ENCODE measurements around the gene EGFL8.

The EGFL8 gene

DNA sequence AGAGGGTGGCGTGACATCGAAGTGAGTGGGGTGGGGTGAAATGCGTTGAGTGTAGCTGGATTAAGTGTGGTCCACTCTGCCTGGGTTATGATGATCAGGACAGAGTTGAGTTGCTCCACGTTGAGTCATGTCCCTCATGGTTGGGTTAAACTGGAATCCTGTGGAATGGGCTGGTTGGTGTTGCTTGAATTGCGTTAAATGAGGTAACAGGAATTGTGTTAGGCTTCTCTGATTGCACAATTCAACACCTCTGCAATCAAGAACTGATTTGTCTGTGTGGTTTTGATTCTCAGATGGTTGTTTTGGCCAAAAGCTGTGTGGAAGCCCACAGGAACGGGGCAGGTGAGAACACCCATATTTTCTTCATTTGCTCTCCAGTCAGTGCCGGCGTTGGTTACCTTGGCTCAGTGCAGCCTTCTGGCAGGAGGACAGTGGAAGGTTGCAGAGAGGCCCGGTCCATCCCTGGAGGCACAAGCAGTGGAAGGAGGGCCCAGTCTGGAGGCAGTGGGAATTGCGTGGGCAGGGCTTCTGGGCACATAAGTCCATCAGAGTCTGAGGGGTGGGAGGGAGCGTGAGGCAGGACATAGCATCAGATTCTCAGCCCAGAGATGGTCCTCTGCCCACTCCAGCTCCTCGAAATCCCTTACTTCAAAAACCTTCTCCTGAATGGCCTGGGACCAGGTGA lies 47.8 kb downstream of the EGFL8 start:
- no peak overlapping the region for H3K27ac ChIP-seq (ENCODE audit: poor library complexity, severe bottlenecking)
- H3K27me3 ChIP-seq (ENCODE audit: insufficient read depth, poor library complexity, severe bottlenecking): no peaks in the 10 kb centered on the region
- ATAC-seq (ENCODE audit: low read depth) (no peak), DNase-seq (ENCODE audit: low spot score) (no peak)
- no peaks in the 10 kb centered on the region for H3K4me1 ChIP-seq (ENCODE audit: insufficient read depth, poor library complexity, severe bottlenecking)
- TF ChIP-seq, protein P1, sequence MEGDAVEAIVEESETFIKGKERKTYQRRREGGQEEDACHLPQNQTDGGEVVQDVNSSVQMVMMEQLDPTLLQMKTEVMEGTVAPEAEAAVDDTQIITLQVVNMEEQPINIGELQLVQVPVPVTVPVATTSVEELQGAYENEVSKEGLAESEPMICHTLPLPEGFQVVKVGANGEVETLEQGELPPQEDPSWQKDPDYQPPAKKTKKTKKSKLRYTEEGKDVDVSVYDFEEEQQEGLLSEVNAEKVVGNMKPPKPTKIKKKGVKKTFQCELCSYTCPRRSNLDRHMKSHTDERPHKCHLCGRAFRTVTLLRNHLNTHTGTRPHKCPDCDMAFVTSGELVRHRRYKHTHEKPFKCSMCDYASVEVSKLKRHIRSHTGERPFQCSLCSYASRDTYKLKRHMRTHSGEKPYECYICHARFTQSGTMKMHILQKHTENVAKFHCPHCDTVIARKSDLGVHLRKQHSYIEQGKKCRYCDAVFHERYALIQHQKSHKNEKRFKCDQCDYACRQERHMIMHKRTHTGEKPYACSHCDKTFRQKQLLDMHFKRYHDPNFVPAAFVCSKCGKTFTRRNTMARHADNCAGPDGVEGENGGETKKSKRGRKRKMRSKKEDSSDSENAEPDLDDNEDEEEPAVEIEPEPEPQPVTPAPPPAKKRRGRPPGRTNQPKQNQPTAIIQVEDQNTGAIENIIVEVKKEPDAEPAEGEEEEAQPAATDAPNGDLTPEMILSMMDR (IDR thresholded peaks at IDR 0.05; ENCODE audit: poor library complexity, severe bottlenecking): no peak
- H3K4me3 ChIP-seq (ENCODE audit: severe bottlenecking): no peak overlapping the region
- H3K36me3 ChIP-seq (ENCODE audit: low read depth): no peaks in the 10 kb centered on the region
- H3K9me3 ChIP-seq (ENCODE audit: severe bottlenecking): no peaks in the 10 kb centered on the region

DNA sequence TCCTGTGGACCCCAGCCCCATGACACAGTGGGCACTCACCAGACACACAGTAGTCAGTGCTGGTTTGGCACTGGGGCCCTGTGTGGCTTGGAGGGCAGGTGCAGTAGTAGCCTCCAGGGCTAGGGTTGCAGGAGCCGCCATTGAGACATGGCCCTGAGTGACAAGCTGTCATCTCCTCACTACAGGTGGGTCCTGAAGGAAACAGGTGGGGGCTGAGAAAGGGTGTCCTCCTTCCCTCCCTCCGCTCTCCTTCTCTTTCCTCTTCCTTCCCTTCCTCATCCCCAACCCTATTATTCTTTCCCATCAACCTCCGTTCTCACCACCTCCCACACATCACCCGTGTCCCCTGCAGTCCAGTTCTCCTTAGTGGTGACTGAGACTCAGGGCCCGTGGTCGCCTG lies 49.3 kb downstream of the EGFL8 start:
- Histone ChIP-seq H3K36me3 (ENCODE audit: low read depth) (no peaks in the 10 kb centered on the region), H3K27me3 (ENCODE audit: insufficient read depth, poor library complexity, severe bottlenecking) (no peaks in the 10 kb centered on the region), H3K27ac (ENCODE audit: poor library complexity, severe bottlenecking) (no peak overlapping the region), H3K4me3 (ENCODE audit: severe bottlenecking) (no peak overlapping the region), H3K4me1 (ENCODE audit: insufficient read depth, poor library complexity, severe bottlenecking) (no peaks in the 10 kb centered on the region), H3K9me3 (ENCODE audit: severe bottlenecking) (no peaks in the 10 kb centered on the region)
- DNase-seq (ENCODE audit: low spot score) (no peak), ATAC-seq (ENCODE audit: low read depth) (no peak)
- TF ChIP-seq, protein P1 (IDR thresholded peaks at IDR 0.05; ENCODE audit: poor library complexity, severe bottlenecking): no peak

DNA sequence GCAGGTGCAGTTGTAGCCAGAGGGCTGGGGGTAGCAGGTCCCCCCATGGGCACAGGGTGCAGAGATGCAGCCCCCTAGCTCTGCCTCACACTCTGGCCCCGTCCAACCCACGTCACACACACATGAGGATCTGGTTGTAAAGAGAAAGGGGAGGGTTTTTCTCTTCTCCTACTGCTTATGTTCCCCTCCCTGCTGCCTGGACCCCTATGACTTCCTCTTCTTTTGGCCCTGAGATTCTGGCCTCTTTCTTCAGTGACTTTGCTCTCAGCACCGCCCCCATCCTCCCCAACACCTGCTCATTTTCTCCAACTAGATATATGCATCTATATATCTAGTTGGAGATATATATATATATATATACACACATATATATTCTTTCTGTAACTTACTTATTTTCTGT lies 49.7 kb downstream of the EGFL8 start:
- no peak overlapping the region for H3K4me3 ChIP-seq (ENCODE audit: severe bottlenecking)
- DNase-seq (ENCODE audit: low spot score) (no peak), ATAC-seq (ENCODE audit: low read depth) (no peak)
- H3K4me1 ChIP-seq (ENCODE audit: insufficient read depth, poor library complexity, severe bottlenecking): no peaks in the 10 kb centered on the region
- no peaks in the 10 kb centered on the region for H3K36me3 ChIP-seq (ENCODE audit: low read depth)
- TF ChIP-seq, protein P1 (IDR thresholded peaks at IDR 0.05; ENCODE audit: poor library complexity, severe bottlenecking): no peak
- no peak overlapping the region for H3K27ac ChIP-seq (ENCODE audit: poor library complexity, severe bottlenecking)
- no peaks in the 10 kb centered on the region for H3K27me3 ChIP-seq (ENCODE audit: insufficient read depth, poor library complexity, severe bottlenecking)
- no peaks in the 10 kb centered on the region for H3K9me3 ChIP-seq (ENCODE audit: severe bottlenecking)

DNA sequence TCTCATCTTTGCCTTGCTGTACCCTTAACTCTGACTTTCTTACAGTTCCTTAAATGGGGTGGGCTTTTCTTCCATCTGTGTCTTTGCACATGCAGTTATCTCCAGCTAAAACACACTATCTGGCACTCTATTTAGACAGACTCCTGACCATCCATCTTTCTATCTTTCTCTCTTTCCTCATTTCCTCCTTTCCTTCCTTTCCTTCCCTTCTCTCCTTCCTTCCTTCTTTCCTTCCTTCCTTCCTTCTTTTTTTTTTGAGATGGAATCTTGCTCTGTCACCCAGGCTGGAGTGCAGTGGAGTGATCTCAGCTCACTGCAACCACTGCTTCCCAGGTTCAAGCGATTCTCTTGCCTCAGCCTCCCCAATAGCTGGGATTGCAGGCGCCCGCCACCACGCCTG lies 51.2 kb downstream of the EGFL8 start:
- H3K4me1 ChIP-seq (ENCODE audit: insufficient read depth, poor library complexity, severe bottlenecking): no peaks in the 10 kb centered on the region
- DNase-seq (ENCODE audit: low spot score): no peak
- H3K36me3 ChIP-seq (ENCODE audit: low read depth): no peaks in the 10 kb centered on the region
- no peaks in the 10 kb centered on the region for H3K27me3 ChIP-seq (ENCODE audit: insufficient read depth, poor library complexity, severe bottlenecking)
- TF ChIP-seq, protein P1 (IDR thresholded peaks at IDR 0.05; ENCODE audit: poor library complexity, severe bottlenecking): no peak
- ATAC-seq (ENCODE audit: low read depth): no peak
- H3K9me3 ChIP-seq (ENCODE audit: severe bottlenecking): no peaks in the 10 kb centered on the region
- no peak overlapping the region for H3K27ac ChIP-seq (ENCODE audit: poor library complexity, severe bottlenecking)
- no peak overlapping the region for H3K4me3 ChIP-seq (ENCODE audit: severe bottlenecking)

DNA sequence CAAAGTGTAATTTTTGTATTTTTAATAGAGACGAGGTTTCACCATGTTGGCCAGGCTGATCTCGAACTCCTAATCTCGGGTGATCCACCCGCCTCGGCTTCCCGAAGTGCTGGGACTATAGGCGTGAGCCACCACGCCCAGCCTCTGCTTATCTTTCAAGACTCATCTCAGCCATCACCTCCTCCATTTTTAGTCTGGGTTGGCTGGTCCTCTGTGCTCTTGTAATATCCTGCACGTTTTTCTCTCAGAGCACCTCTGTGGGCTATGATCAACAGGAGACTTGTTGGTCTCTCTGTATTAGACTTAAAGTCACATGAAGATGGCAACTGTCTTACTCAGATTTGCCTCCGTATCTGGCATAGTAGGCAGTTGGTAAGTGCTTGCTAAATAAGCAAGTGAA lies 51.9 kb downstream of the EGFL8 start:
- no peak for DNase-seq (ENCODE audit: low spot score)
- no peaks in the 10 kb centered on the region for H3K9me3 ChIP-seq (ENCODE audit: severe bottlenecking)
- no peaks in the 10 kb centered on the region for H3K4me1 ChIP-seq (ENCODE audit: insufficient read depth, poor library complexity, severe bottlenecking)
- no peak for ATAC-seq (ENCODE audit: low read depth)
- no peak overlapping the region for H3K27ac ChIP-seq (ENCODE audit: poor library complexity, severe bottlenecking)
- TF ChIP-seq, protein P1 (IDR thresholded peaks at IDR 0.05; ENCODE audit: poor library complexity, severe bottlenecking): no peak
- no peak overlapping the region for H3K4me3 ChIP-seq (ENCODE audit: severe bottlenecking)
- H3K36me3 ChIP-seq (ENCODE audit: low read depth): no peaks in the 10 kb centered on the region
- H3K27me3 ChIP-seq (ENCODE audit: insufficient read depth, poor library complexity, severe bottlenecking): no peaks in the 10 kb centered on the region

Measured in RWPE2 (cell line).